Measurements from ENCODE around the gene ADAMTS2.

DNA sequence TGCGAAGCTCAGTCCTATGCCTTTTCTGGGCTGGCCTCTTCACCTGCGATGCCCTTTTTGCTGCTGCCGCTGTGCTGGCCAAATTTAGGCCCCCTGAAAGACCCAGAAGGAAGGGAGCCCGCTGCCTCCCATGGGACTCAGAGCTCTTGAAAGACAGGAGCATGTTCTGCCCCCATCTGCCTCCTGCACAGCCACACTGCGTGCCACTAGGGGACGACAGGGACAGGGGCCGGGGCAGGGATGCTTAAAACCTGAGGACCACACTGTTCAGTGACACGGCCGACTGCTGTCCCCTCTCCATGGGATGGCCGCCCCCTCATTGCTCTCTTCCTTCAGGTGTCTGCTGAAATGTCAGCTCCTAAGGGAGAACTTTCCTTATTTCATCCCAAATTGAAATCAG, 132.4 kb downstream of the ADAMTS2 start:
- TF ChIP-seq, protein P1, sequence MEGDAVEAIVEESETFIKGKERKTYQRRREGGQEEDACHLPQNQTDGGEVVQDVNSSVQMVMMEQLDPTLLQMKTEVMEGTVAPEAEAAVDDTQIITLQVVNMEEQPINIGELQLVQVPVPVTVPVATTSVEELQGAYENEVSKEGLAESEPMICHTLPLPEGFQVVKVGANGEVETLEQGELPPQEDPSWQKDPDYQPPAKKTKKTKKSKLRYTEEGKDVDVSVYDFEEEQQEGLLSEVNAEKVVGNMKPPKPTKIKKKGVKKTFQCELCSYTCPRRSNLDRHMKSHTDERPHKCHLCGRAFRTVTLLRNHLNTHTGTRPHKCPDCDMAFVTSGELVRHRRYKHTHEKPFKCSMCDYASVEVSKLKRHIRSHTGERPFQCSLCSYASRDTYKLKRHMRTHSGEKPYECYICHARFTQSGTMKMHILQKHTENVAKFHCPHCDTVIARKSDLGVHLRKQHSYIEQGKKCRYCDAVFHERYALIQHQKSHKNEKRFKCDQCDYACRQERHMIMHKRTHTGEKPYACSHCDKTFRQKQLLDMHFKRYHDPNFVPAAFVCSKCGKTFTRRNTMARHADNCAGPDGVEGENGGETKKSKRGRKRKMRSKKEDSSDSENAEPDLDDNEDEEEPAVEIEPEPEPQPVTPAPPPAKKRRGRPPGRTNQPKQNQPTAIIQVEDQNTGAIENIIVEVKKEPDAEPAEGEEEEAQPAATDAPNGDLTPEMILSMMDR (IDR thresholded peaks at IDR 0.05) = peak in 5 of 12 donors; percentile 37 to 51 (median 45)
- TF ChIP-seq POLR2A (IDR thresholded peaks at IDR 0.05) = no peak
